Right lobe of liver (tissue), 6 donors: Measurements from ENCODE around the gene HEMK1. TPM values are rescaled to one million over a fixed set of nuclear protein-coding genes. Genes with fewer than 3 reads are reported as not detected.

ENCODE experiments used
- ATAC-seq, 4 donors: fragments of 200-7000 bp; cut with Tn5 transposase; one replicate each; pipeline ENCODE4 v1.9.1; 2020; ENCODE audit warnings: mild to moderate bottlenecking in 4 of 4, moderate library complexity in 4 of 4
- DNase-seq, 3 donors: peaks; one replicate each; pipeline ENCODE4 v3.0.0-alpha.2; 2020
- H3K27ac ChIP-seq, 3 donors: fragments of 200-600 bp; one replicate each; pipeline ENCODE4 v1.8.0; 2022
- H3K27me3 ChIP-seq, 2 donors: fragments of 200-600 bp; one replicate each; pipeline ENCODE4 v1.8.0; 2022
- H3K36me3 ChIP-seq, 4 donors: fragments of 200-600 bp; sonication (generic) in 1 of 4; one replicate each; pipeline versions ENCODE4 v1.5.1 to v1.8.0; 2017 to 2022; ENCODE audit warnings: control low read depth in 1 of 4
- H3K4me1 ChIP-seq, 4 donors: fragments of 200-600 bp; sonication (generic) in 1 of 4; one replicate each; pipeline versions ENCODE4 v1.5.1 to v1.8.0; 2017 to 2022; ENCODE audit warnings: control low read depth in 1 of 4
- H3K4me3 ChIP-seq, 3 donors: fragments of 200-600 bp; one replicate each; pipeline ENCODE4 v1.8.0; 2022
- H3K9me3 ChIP-seq, 4 donors: fragments of 200-600 bp; sonication (generic) in 1 of 4; one replicate each; pipeline versions ENCODE4 v1.5.1 to v1.8.0; 2017 to 2022; ENCODE audit warnings: control low read depth in 1 of 4
- CTCF ChIP-seq, 4 donors: fragments of 200-600 bp in 3 of 4; fragments of 450-650 bp in 1 of 4; IDR thresholded peaks; one replicate each; pipeline versions ENCODE4 v1.5.1 to v1.8.0; 2016 to 2022; ENCODE audit warnings: antibody characterized with exemption in 4 of 4, mild to moderate bottlenecking in 2 of 4
- POLR2A ChIP-seq: fragments of 450-650 bp; IDR thresholded peaks from one replicate; pipeline ENCODE4 v1.6.1; 2017; ENCODE audit warnings: antibody characterized with exemption, mild to moderate bottlenecking
- WGBS: methylation state at CpG from one replicate; pipeline ENCODE4 v1.1.6; 2018; ENCODE audit warnings: low coverage, low lambda C conversion rate; ENCODE audit not compliant: insufficient coverage; ENCODE audit errors: missing lambda C conversion rate; 5-methylcytosine and 5-hydroxymethylcytosine counted together
- intact Hi-C, 2 donors: fragments of 100-400 bp; cut with DNase I; formaldehyde crosslinking; loops; one replicate each; pipeline versions ENCODE4 v1.11.2 to v1.14.1; 2022
- total RNA-seq, 6 experiments: library from RNA; depleted of rRNA in 2 of 6; stranded (reverse); fragments of >200 nt in 2 of 6; fragmentation: NEBNext Ultra II Directional in 3 of 6; extraction: Animal tissue kit (Norgen Biotek cat#: 25700) in 3 of 6; gene quantifications; one replicate each; pipeline versions ENCODE4 v1.1.0 to v1.2.4, GENCODE V29; 2016 to 2023
- donor health status: DM: no; HTN: yes; CAD: no.
- donor health status: DM: no; HTN: no; CAD: no.
- donor health status: DM: no; HTN: no; CAD: no.
- donor health status: DM: no; HTN: yes; CAD: no.
- donor health status: DM: no; HTN: yes; CAD: no.

HEMK1 gene
- total RNA-seq, 6 experiments from 2014 or later, result 10.5 to 19.4 (median 14.0) TPM

GRCh38 chr3:50551054-50551659, 18.2 kb upstream of the HEMK1 start:
- H3K9me3 ChIP-seq, result no peaks in the 10 kb centered on the region
- no peak for TF ChIP-seq POLR2A
- no peak for TF ChIP-seq CTCF (IDR thresholded peaks at IDR 0.05)
- ATAC-seq, result no peak
- no peaks in the 10 kb centered on the region for H3K4me1 ChIP-seq
- WGBS, result 44% methylated on average over 6 of the region's 9 CpGs
- H3K27ac ChIP-seq, result no peak overlapping the region
- no peak for DNase-seq
- no peaks in the 10 kb centered on the region for H3K36me3 ChIP-seq
- intact Hi-C loops, result loop anchor here in 1 of 2 donors (10.0 kb wide), 1 partner anchor 206 kb away; the partner anchor contains the start of genes RASSF1 and ZMYND10
- H3K27me3 ChIP-seq, result no peaks in the 10 kb centered on the region
- H3K4me3 ChIP-seq, result no peak overlapping the region

GRCh38 chr3:50551681-50552435, 17.5 kb upstream of the HEMK1 start:
- no peak for DNase-seq
- H3K36me3 ChIP-seq, result no peaks in the 10 kb centered on the region
- intact Hi-C loops, result loop anchor here in 1 of 2 donors (10.0 kb wide), 1 partner anchor 207 kb away; the partner anchor contains the start of genes RASSF1 and ZMYND10
- no peaks in the 10 kb centered on the region for H3K9me3 ChIP-seq
- ATAC-seq, result peak in 2 of 4 donors; percentile 24 to 38
- H3K4me3 ChIP-seq, result no peak overlapping the region
- no peaks in the 10 kb centered on the region for H3K4me1 ChIP-seq
- no peak for TF ChIP-seq POLR2A
- peak; percentile 8 to 23 (median 15) for TF ChIP-seq CTCF (IDR thresholded peaks at IDR 0.05)
- no peaks in the 10 kb centered on the region for H3K27me3 ChIP-seq
- no peak overlapping the region for H3K27ac ChIP-seq
- 36% methylated on average over 3 of the region's 7 CpGs for WGBS

DNA sequence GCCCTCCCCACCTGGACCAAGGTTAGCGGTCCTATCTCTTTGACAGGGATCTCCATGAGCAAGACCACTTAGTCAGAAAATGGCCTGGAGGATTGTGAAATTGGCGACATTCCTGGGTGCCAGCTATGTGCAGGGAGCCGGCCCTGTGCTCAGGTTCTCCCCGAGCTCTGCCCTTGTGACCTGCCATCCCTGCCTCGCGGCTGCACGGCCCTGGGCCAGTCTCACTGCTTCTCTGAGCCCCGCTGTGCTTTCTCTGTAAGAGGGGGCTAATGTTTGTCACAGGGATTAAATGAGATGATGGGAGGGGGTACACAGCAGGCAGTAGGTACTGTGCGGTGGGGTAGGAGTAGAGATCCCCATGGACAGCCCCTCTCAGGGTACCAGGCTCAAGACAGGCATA, 16.7 kb upstream of the HEMK1 start:
- DNase-seq (no peak), ATAC-seq (no peak)
- no peaks in the 10 kb centered on the region for H3K27me3 ChIP-seq
- H3K27ac ChIP-seq, result no peak overlapping the region
- intact Hi-C loops, result loop anchor here in 1 of 2 donors (10.0 kb wide), 1 partner anchor 208 kb away; the partner anchor contains the start of genes RASSF1 and ZMYND10
- H3K9me3 ChIP-seq, result no peaks in the 10 kb centered on the region
- WGBS, result 64% methylated on average over 7 of the region's 9 CpGs
- TF ChIP-seq CTCF (IDR thresholded peaks at IDR 0.05) (no peak), POLR2A (no peak)
- H3K4me3 ChIP-seq, result no peak overlapping the region
- no peaks in the 10 kb centered on the region for H3K36me3 ChIP-seq
- no peaks in the 10 kb centered on the region for H3K4me1 ChIP-seq

- no CpG with 5 or more reads among the region's 5 CpGs for WGBS
- ATAC-seq (no peak), DNase-seq (no peak)
- H3K27me3 ChIP-seq, result no peaks in the 10 kb centered on the region
- H3K36me3 ChIP-seq, result no peaks in the 10 kb centered on the region
- intact Hi-C loops, result loop anchor here in 1 of 2 donors (10.0 kb wide), 1 partner anchor 210 kb away; the partner anchor contains the start of genes RASSF1 and ZMYND10
- TF ChIP-seq CTCF (IDR thresholded peaks at IDR 0.05), result no peak
- no peak for TF ChIP-seq POLR2A
- H3K4me1 ChIP-seq, result no peaks in the 10 kb centered on the region
- no peak overlapping the region for H3K4me3 ChIP-seq
- no peak overlapping the region for H3K27ac ChIP-seq
- no peaks in the 10 kb centered on the region for H3K9me3 ChIP-seq
Measured at GRCh38 chr3:50554553-50554952, 14.8 kb upstream of the HEMK1 start.
